Spleen (tissue), 11 donors: ENCODE data around the gene TSPAN18. TPM values are rescaled to one million over a fixed set of nuclear protein-coding genes. Genes with fewer than 3 reads are reported as not detected.
A peak's percentile ranks its signal among the peaks of the same experiment; 100 is the strongest.

Experiments used
- DNase-seq: peaks from one replicate; pipeline ENCODE4 v3.0.0-alpha.2; 2020
- H3K27ac ChIP-seq, 8 donors: fragments of 200-600 bp; sonication (generic) in 7 of 8; 1 replicate in 4 of 8; 2 replicates in 4 of 8; pipeline versions ENCODE4 v1.5.0 to v1.8.0; 2016 to 2021; ENCODE audit warnings: inconsistent platforms in 4 of 8, mild to moderate bottlenecking in 4 of 8, moderate library complexity in 1 of 8
- H3K27me3 ChIP-seq, 7 donors: fragments of 200-600 bp; sonication (generic) in 6 of 7; replicated peaks in 1 of 7; 1 replicate in 4 of 7; 2 replicates in 3 of 7; pipeline versions ENCODE4 v1.5.0 to v1.8.0; 2016 to 2021; ENCODE audit warnings: inconsistent platforms in 3 of 7, mild to moderate bottlenecking in 1 of 7
- H3K36me3 ChIP-seq, 6 donors: fragments of 200-600 bp; sonication (generic) in 5 of 6; 1 replicate in 4 of 6; 2 replicates in 2 of 6; pipeline versions ENCODE4 v1.5.0 to v1.8.0; 2016 to 2021; ENCODE audit warnings: inconsistent platforms in 2 of 6
- H3K4me1 ChIP-seq, 6 donors: fragments of 200-600 bp; sonication (generic) in 5 of 6; 1 replicate in 3 of 6; 2 replicates in 3 of 6; pipeline versions ENCODE4 v1.5.0 to v1.8.0; 2016 to 2021; ENCODE audit warnings: inconsistent platforms in 3 of 6
- H3K4me3 ChIP-seq, 8 donors: fragments of 200-600 bp; sonication (generic) in 7 of 8; 1 replicate in 4 of 8; 2 replicates in 4 of 8; pipeline versions ENCODE4 v1.5.0 to v1.8.0; 2016 to 2021; ENCODE audit warnings: inconsistent platforms in 4 of 8, mild to moderate bottlenecking in 4 of 8, moderate library complexity in 2 of 8
- H3K9me3 ChIP-seq, 8 donors: fragments of 200-600 bp; sonication (generic) in 7 of 8; 1 replicate in 4 of 8; 2 replicates in 4 of 8; pipeline versions ENCODE4 v1.5.0 to v1.8.0; 2016 to 2021; ENCODE audit warnings: inconsistent platforms in 4 of 8
- CTCF ChIP-seq, 11 experiments: fragments of 200-600 bp in 7 of 11; fragments of 450-650 bp in 4 of 11; sonication (generic) in 4 of 11; IDR thresholded peaks in 8 of 11; conservative IDR thresholded peaks in 3 of 11; 1 replicate in 7 of 11; 2 replicates in 4 of 11; pipeline versions ENCODE4 v1.4.0 to v1.8.0; 2016 to 2021; ENCODE audit warnings: antibody characterized with exemption in 11 of 11, inconsistent platforms in 4 of 11, mild to moderate bottlenecking in 1 of 11
- POLR2A ChIP-seq, 3 donors: fragments of 450-650 bp; IDR thresholded peaks; one replicate each; pipeline ENCODE4 v1.5.1; 2017; ENCODE audit warnings: antibody characterized with exemption in 3 of 3, mild to moderate bottlenecking in 1 of 3
- POLR2AphosphoS5 ChIP-seq, 3 donors: sonication (generic); formaldehyde crosslinking; IDR thresholded peaks; one replicate each; pipeline ENCODE4 v1.5.1; 2017; ENCODE audit warnings: antibody characterized with exemption in 3 of 3
- WGBS, 5 donors: extraction: QIAGEN DNeasy Blood & Tissue Kit in 3 of 5; methylation state at CpG; one replicate each; pipeline versions ENCODE4 v1.1.5 to v1.1.7; 2013 to 2018; 5-methylcytosine and 5-hydroxymethylcytosine counted together
- intact Hi-C: fragments of 100-400 bp; cut with DNase I; formaldehyde crosslinking; loops from one replicate; pipeline ENCODE4 v1.15.0; 2023; ENCODE audit warnings: low total_unique reads
- polyA plus RNA-seq, 3 donors: library from polyadenylated mRNA; stranded (reverse); fragments of 200-250 nt; gene quantifications; one replicate each; pipeline ENCODE4 v1.2.1, GENCODE V29; 2013
- total RNA-seq, 7 donors: library from RNA; depleted of rRNA in 3 of 7; stranded (reverse); fragments of >200 nt in 3 of 7; fragmentation: NEBNext Ultra II Directional in 4 of 7; extraction: Animal tissue kit (Norgen Biotek cat#: 25700) in 4 of 7; gene quantifications; one replicate each; pipeline versions ENCODE4 v1.1.0 to v1.2.1, GENCODE V29; 2016 to 2021
- donor health status: healthy with polysubstance abuse.
- donor health status: DM: no; HTN: no; CAD: no; lungs with moderate emphysema.
- donor health status: DM: no; HTN: no; CAD: no.
- donor health status: Bipolar disorder and iron deficiency.
- donor health status: healthy.
- donor health status: DM: no; HTN: no; CAD: no.
- donor health status: DM: yes; HTN: yes; CAD: no.

Gene TSPAN18
- total and polyA plus RNA-seq, 10 donors = 2.1 to 47.5 (median 21.3) TPM

- DNase-seq = no peak
- H3K27me3 ChIP-seq = peaks cover 0 to 5% (median 0%) of the 10 kb centered on the region in 7 donors
- 81 to 90% (median 84%) methylated on average over 3 of the region's 3 CpGs for WGBS, 5 donors
- H3K4me3 ChIP-seq = no peak overlapping the region
- H3K9me3 ChIP-seq = no peaks in the 10 kb centered on the region
- no peak overlapping the region for H3K27ac ChIP-seq
- intact Hi-C loops = no loop called here
- H3K36me3 ChIP-seq = no peaks in the 10 kb centered on the region
- no peak for TF ChIP-seq CTCF (IDR thresholded peaks at IDR 0.05 in 8 of 11, conservative IDR thresholded peaks at IDR 0.05 in 3 of 11)
- TF ChIP-seq POLR2AphosphoS5 (IDR thresholded peaks at IDR 0.05) = no peak
- TF ChIP-seq POLR2A (IDR thresholded peaks at IDR 0.05) = no peak
- peaks cover 0 to 12% (median 2%) of the 10 kb centered on the region in 6 donors for H3K4me1 ChIP-seq
Observed at GRCh38 chr11:44784851-44785250, 58.1 kb downstream of the TSPAN18 start.

GRCh38 chr11:44785856-44786607 is 59.3 kb downstream of the TSPAN18 start:
- 54 to 71% (median 60%) methylated on average over 7 of the region's 7 CpGs for WGBS, 5 donors

GRCh38 chr11:44787070-44787469 is 60.3 kb downstream of the TSPAN18 start:
- H3K27ac ChIP-seq = no peak overlapping the region

More at GRCh38 chr11:44785856-44786607, 59.3 kb downstream of the TSPAN18 start:
- DNase-seq = peak; percentile 51
- Histone ChIP-seq H3K4me3 (no peak overlapping the region), H3K36me3 (no peaks in the 10 kb centered on the region), H3K4me1 (peaks cover 0 to 12% (median 2%) of the 10 kb centered on the region in 6 donors), H3K27me3 (peaks cover 0 to 5% (median 0%) of the 10 kb centered on the region in 7 donors), H3K27ac (no peak overlapping the region), H3K9me3 (no peaks in the 10 kb centered on the region)
- no peak for TF ChIP-seq POLR2A (IDR thresholded peaks at IDR 0.05)
- peak in 1 of 11 experiments; percentile 16 for TF ChIP-seq CTCF (IDR thresholded peaks at IDR 0.05 in 8 of 11, conservative IDR thresholded peaks at IDR 0.05 in 3 of 11)
- intact Hi-C loops = no loop called here

More at GRCh38 chr11:44787070-44787469, 60.3 kb downstream of the TSPAN18 start:
- WGBS, 5 donors = 87 to 93% (median 89%) methylated on average over 3 of the region's 3 CpGs
- Histone ChIP-seq H3K4me1 (peaks cover 0 to 12% (median 2%) of the 10 kb centered on the region in 6 donors), H3K27me3 (peaks cover 0 to 5% (median 0%) of the 10 kb centered on the region in 7 donors), H3K9me3 (no peaks in the 10 kb centered on the region), H3K4me3 (no peak overlapping the region), H3K36me3 (no peaks in the 10 kb centered on the region)
- intact Hi-C loops = no loop called here
- DNase-seq = no peak
- TF ChIP-seq POLR2AphosphoS5 (IDR thresholded peaks at IDR 0.05) (no peak), POLR2A (IDR thresholded peaks at IDR 0.05) (no peak), CTCF (IDR thresholded peaks at IDR 0.05 in 8 of 11, conservative IDR thresholded peaks at IDR 0.05 in 3 of 11) (no peak)
